HPDE6-E6E7 (cell line): ENCODE data around the gene NOX5.
"Not testable (repeated sequence)": the region's sequence is repeated elsewhere in the genome, so short reads cannot be mapped to it uniquely, and the experiment has no call there.

Experiments used
- DNase-seq: peaks from one replicate; pipeline ENCODE4 v3.0.0; 2011; ENCODE audit warnings: missing footprints; ENCODE audit errors: extremely low spot score

NOX5 gene, protein sequence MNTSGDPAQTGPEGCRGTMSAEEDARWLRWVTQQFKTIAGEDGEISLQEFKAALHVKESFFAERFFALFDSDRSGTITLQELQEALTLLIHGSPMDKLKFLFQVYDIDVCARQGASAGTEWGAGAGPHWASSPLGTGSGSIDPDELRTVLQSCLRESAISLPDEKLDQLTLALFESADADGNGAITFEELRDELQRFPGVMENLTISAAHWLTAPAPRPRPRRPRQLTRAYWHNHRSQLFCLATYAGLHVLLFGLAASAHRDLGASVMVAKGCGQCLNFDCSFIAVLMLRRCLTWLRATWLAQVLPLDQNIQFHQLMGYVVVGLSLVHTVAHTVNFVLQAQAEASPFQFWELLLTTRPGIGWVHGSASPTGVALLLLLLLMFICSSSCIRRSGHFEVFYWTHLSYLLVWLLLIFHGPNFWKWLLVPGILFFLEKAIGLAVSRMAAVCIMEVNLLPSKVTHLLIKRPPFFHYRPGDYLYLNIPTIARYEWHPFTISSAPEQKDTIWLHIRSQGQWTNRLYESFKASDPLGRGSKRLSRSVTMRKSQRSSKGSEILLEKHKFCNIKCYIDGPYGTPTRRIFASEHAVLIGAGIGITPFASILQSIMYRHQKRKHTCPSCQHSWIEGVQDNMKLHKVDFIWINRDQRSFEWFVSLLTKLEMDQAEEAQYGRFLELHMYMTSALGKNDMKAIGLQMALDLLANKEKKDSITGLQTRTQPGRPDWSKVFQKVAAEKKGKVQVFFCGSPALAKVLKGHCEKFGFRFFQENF

GRCh38 chr15:69014454-69014853 lies at the start of gene NOX5:
Gene NOX5, plus strand, starts transcription at chr15:69014695. Its CDS starts 41 bp downstream, at chr15:69014736.
- no peak for DNase-seq

DNA sequence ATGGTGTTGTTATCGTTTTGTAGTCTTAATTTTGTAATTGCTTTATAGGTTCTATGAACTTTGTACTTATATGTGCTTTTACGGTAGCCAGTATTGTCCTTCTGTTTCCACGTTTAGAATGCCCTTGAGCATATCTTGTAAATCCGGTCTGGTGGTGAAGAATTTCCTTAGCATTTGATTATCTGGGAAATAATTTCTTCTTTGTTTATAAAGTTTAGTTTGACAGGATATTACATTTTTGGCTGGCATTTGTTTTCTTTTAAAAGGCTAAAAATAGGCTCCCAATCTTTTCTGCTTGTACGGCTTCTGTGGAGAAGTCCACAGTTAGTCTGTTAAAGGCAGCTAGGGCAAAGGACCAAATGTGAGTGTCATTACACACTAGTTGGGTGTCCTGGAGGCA lies 47.5 kb upstream of the NOX5 start:
- no peak for DNase-seq

GRCh38 chr15:68967948-68968347 lies 46.5 kb upstream of the NOX5 start:
- DNase-seq = no peak

GRCh38 chr15:68969298-68969697 lies 45.2 kb upstream of the NOX5 start:
- no peak for DNase-seq

DNA sequence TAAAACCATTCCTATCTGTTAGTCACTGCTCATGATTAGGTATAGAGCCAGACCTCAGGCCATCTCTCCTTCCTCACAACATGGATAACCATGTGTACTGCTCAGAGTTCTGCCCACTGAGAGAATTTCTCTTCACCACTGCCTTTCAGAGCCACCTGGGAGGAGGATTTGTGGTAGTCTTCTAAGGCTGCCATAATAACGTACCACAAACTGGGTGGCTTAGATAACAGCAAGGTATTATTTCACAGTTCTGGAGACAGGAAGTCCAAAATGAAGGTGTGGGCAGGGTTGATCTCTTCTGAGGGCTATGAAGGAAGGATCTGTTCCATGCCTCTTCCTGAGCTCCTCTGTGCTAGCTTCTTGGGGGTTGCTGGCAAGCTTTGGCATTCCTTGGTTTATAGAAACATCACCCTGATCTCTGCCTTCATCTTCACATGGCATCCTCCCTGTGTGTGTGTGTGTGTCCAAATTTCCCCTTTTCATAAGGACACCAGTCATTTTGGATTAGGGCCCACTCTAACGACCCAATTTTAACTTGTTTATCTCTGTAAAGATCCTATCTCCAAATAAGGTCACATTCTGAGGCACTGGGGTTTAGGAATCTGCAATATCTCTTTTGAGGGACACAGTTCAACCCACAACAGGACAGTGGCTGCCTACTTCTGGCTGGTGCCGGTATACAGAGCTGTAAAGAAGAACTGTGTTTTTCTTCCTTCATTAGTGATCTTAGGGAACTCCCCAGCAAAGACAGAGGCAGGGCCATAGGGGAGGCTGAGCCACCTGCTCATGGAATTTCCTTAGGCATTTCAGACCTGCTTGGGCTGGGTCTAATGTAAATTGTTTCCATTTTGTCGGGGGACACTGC lies 42.1 kb upstream of the NOX5 start:
- no peak for DNase-seq

DNA sequence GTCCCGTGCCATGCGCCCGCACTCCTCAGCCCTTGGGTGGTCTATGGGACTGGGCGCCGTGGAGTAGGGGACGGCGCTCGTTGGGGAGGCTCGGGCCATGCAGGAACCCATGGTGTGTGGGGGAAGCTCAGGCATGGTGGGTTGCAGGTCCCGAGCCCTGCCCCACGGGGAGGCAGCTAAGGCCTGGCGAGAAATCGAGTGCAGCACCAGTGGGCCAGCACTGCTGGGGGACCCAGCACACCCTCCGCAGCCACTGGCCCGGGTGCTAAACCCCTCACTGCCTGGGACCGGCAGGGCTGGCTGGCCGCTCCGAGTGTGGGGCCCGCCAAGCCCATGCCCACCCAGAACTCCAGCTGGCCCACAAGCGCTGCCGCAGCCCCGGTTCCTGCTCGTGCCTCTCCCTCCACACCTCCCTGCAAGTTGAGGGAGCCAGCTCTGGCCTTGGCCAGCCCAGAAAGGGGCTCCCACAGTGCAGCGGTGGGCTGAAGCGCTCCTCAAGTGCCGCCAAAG lies 38.8 kb upstream of the NOX5 start:
- not testable (repeated sequence) for DNase-seq

DNA sequence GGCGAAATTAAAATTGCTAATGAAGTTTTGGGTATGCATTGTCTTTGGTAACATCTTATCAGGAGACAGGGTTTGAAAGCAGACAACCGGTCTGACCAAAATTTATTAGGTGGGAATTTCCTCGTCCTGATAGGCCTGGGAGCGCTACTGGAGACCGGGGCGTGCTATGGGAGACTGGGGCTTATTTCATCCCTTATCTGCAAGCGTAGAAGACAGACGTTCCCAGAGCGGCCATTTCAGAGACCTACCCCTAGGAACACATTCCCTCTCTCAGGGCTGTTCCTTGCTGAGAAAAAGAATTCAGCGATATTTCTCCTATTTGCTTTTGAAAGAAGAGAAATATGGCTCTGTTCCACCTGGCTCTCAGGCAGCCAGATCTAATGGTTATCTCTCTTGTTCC lies 37.1 kb upstream of the NOX5 start:
- DNase-seq = not testable (repeated sequence)

GRCh38 chr15:68979006-68979405 lies 35.5 kb upstream of the NOX5 start:
- DNase-seq = no peak

- DNase-seq = no peak
These were observed 34.7 kb upstream of the NOX5 start for GRCh38 chr15:68979816-68980215.

DNA sequence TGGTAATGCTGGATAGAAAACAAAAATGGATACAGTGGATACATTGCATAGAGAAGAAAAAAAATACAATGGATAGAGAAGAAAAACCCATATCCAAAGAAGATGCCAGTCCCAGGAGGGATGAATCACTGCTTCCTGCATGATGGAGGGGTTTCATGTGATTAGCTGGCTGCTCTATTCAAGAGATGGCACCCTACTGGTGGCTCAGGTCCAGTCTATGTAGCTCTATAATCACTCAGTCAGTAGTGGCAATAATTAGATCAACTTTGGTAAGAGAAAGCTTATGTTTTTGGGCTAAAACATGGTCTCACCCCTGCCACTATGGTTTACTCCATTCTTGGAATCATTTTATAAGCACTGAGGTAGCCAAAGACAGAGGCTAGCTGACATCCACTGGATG lies 33.7 kb upstream of the NOX5 start:
- no peak for DNase-seq

DNA sequence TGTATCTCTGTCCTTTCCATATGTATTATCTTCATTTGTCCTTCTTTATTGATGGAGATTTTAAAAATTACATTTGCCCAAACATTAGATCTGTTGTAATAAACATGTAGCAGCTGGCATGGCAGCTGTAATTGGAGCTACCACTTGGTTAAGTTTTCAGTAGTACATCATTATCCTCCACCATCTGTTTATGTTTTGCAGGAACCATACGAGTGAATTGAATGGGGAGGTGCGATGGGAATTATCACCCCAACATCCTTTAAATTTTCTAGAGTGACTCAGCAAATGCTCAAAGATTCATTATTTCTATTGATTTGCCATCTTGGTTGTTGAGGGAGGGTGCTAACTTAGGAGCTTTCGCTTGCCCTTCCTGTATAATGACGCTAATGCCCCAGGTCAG lies 32.6 kb upstream of the NOX5 start:
- DNase-seq = no peak

GRCh38 chr15:68982976-68983563 lies 31.4 kb upstream of the NOX5 start:
- no peak for DNase-seq

- no peak for DNase-seq
These were observed 30.5 kb upstream of the NOX5 start for GRCh38 chr15:68983961-68984481.

GRCh38 chr15:68984586-68984985 lies 29.9 kb upstream of the NOX5 start:
- no peak for DNase-seq

- no peak for DNase-seq
These were observed 29.1 kb upstream of the NOX5 start for GRCh38 chr15:68985361-68985891.

DNA sequence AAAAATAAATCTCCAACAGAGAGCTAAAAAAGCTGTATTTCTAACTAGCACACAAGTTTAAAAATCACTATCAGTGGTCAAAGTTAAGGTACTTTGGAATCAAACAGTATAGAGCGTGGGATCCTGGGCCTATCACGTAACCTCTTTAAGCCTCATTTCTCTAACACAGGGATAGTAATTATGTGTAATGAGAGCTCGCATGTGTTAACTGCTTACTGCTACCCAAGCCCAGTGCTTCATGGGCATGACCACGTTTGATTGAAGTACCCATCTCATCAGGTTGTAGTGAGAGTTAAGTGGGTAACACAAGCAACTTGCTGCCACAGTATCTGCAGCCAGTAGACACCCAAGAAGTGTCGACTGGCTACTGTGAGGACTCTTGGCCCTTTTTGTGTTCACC lies 28.2 kb upstream of the NOX5 start:
- no peak for DNase-seq

- DNase-seq = no peak
These were observed 27.4 kb upstream of the NOX5 start for GRCh38 chr15:68987120-68987519.

GRCh38 chr15:68987676-68988075 lies 26.8 kb upstream of the NOX5 start:
- DNase-seq = no peak

DNA sequence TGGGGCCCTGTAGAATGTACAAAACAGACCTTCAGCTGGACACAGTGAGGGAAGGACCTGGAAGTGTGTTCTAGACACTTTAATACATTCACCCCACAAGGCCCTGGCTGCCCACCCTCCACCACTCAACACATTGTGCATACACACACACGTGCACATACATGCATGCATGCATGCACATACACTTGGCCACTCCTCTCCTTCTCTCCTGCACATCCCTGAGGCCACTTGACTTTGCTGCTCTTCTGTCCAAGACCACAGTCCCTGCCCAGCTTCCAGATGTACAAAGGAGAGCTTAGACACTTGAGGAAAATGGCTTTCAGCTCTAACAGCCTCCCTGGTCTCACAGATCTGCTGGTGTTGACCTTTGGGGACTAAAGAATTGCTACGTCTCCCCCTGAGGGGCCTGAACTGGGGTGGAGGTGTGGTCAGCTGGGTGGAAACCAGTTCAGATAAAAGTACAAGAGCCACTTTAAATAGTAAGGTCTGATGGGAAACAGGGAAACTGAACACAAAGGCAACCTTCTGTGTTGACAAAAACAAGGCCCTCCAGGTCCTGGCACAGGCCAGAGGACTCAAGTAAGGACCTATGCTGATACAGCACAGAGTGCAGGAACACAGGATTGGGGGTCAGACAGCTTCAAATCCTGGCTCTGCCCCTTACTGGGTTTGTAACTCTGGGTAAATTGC lies 24.8 kb upstream of the NOX5 start:
- no peak for DNase-seq

DNA sequence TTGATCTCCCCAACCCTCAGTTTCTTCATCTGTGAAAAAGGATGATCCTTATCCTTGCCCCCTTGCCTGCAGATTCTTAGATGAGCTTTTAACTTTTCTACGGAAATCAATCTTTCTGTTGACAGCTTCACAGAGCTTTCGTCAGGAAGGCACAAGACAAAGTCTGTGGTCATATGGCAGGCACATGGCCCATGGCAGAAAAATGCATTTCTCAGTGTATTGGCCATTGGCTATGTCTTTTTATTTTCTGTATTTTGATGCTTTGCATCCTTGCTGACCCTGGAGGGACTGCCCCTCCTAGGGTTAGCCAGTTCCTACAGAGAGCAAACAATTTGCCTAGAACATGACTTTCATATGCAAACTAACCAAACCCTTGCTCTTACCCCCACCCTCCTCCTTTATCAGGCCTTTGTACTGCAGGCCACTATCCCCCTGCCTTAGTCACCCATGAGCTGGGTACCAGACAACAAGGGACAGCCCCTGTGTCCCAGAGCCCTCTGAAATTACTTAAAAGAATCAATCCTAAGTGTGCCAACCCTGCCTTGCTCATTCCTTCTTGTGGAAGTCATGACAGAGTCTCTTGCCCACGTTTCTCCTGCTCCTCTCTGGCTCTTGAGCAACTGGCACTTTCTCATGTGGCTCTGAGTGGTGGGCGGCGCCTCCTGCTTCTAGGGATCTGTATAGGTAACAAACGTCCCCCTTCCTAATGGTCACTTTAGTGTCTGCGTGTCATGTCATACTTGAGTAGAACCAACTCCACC lies 24.1 kb upstream of the NOX5 start:
- no peak for DNase-seq
